HEK293 (cell line): ENCODE results near the gene FOXN1.

Experiments used
- ZFP41 ChIP-seq: fragments of 450-650 bp; formaldehyde crosslinking; IDR thresholded peaks from 2 replicates; pipeline ENCODE4 v1.5.1; 2016; ENCODE audit warnings: missing biosample characterization, missing genetic modification characterization, borderline replicate concordance
- ZNF140 ChIP-seq: fragments of 450-650 bp; formaldehyde crosslinking; IDR thresholded peaks from 2 replicates; pipeline ENCODE4 v1.5.1; 2016; ENCODE audit warnings: missing biosample characterization, missing genetic modification characterization
- ZNF777 ChIP-seq: fragments of 450-650 bp; formaldehyde crosslinking; IDR thresholded peaks from 2 replicates; pipeline ENCODE4 v1.5.1; 2017; ENCODE audit warnings: missing biosample characterization, missing genetic modification characterization, borderline replicate concordance
- TF ChIP-seq, protein P1 (sequence below): fragments of 450-650 bp; formaldehyde crosslinking; IDR thresholded peaks from 2 replicates; pipeline ENCODE4 v1.5.1; 2016; ENCODE audit warnings: missing biosample characterization, missing genetic modification characterization

GRCh38 chr17:28523876-28524275 is 17.7 kb downstream of the FOXN1 start:
- TF ChIP-seq ZNF777 (tag by site-specific recombination): no peak
- TF ChIP-seq ZFP41 (tag by site-specific recombination): no peak
- TF ChIP-seq ZNF140: no peak
- TF ChIP-seq, protein P1, sequence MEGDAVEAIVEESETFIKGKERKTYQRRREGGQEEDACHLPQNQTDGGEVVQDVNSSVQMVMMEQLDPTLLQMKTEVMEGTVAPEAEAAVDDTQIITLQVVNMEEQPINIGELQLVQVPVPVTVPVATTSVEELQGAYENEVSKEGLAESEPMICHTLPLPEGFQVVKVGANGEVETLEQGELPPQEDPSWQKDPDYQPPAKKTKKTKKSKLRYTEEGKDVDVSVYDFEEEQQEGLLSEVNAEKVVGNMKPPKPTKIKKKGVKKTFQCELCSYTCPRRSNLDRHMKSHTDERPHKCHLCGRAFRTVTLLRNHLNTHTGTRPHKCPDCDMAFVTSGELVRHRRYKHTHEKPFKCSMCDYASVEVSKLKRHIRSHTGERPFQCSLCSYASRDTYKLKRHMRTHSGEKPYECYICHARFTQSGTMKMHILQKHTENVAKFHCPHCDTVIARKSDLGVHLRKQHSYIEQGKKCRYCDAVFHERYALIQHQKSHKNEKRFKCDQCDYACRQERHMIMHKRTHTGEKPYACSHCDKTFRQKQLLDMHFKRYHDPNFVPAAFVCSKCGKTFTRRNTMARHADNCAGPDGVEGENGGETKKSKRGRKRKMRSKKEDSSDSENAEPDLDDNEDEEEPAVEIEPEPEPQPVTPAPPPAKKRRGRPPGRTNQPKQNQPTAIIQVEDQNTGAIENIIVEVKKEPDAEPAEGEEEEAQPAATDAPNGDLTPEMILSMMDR (tag by site-specific recombination): no peak
